G401.6 (cell line): ENCODE measurements around the gene PRR14L.

ENCODE experiments used
- FAIRE-seq: peaks from 2 replicates; lab custom pipeline; 2012; peaks lifted over from hg19 to GRCh38; lab: Jason Lieb, UNC

The PRR14L gene

GRCh38 chr22:31637891-31638618 is 111.9 kb downstream of the PRR14L start:
- FAIRE-seq = no peak

GRCh38 chr22:31637447-31637890 is 112.5 kb downstream of the PRR14L start:
- FAIRE-seq = no peak

DNA sequence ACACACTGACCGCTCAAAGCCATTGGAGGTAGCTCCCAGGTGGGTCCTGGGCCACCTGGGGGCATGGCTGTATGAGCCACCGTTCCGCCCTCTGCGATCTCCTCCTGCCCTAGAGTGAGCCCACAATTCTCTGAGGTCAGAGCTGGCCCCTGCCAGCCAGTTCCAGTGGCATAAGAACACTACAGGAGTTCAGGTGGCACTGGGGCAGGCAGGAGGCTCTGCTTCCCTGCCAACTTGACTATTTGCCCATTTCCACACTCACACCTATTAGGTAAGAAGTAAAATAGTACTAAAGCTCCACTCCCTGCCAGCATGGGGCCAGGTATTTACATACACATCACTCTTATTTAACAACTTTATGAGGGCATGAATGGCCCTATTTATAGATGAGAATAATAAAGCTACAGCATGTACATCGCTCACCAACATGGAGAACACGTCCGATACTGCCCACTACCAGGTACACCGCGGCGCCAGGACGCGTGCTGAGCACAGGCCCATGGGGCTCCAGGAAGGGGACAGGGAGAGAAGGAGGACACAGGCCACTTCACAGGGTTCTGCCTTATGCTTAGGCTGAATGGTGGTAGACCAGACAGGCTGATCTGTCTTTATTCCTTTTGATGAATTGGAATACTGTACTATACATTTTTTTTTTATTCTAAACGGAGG is 114.2 kb downstream of the PRR14L start:
- FAIRE-seq = no peak

GRCh38 chr22:31631436-31631835 is 118.5 kb downstream of the PRR14L start:
- FAIRE-seq = no peak
